Ascending aorta (tissue), 2 donors: ENCODE results near the gene COLGALT1. TPM values are rescaled to one million over a fixed set of nuclear protein-coding genes. Genes with fewer than 3 reads are reported as not detected.
A peak's percentile ranks its signal among the peaks of the same experiment; 100 is the strongest.
"Not testable (repeated sequence)": the region's sequence is repeated elsewhere in the genome, so short reads cannot be mapped to it uniquely, and the experiment has no call there.

ENCODE experiments used
- DNase-seq, 2 donors: peaks; one replicate each; pipeline ENCODE4 v3.0.0-alpha.2; 2019; ENCODE audit warnings: low spot score in 2 of 2
- H3K27ac ChIP-seq, 2 donors: fragments of 200-600 bp; sonication (generic); one replicate each; pipeline ENCODE4 v1.5.1; 2016 to 2017; ENCODE audit warnings: mild to moderate bottlenecking in 1 of 2
- H3K27me3 ChIP-seq: fragments of 200-600 bp; sonication (generic); one replicate; pipeline ENCODE4 v1.5.1; 2017
- H3K36me3 ChIP-seq, 2 donors: fragments of 200-600 bp; sonication (generic); one replicate each; pipeline ENCODE4 v1.5.1; 2016
- H3K4me1 ChIP-seq, 2 donors: fragments of 200-600 bp; sonication (generic); one replicate each; pipeline ENCODE4 v1.5.1; 2016 to 2017; ENCODE audit warnings: mild to moderate bottlenecking in 1 of 2
- H3K4me3 ChIP-seq, 2 donors: fragments of 200-600 bp; sonication (generic); one replicate each; pipeline ENCODE4 v1.5.1; 2016 to 2017; ENCODE audit warnings: mild to moderate bottlenecking in 1 of 2
- H3K9me3 ChIP-seq, 2 donors: fragments of 200-600 bp; sonication (generic); one replicate each; pipeline ENCODE4 v1.5.1; 2016
- intact Hi-C: fragments of 100-400 bp; cut with DNase I; formaldehyde crosslinking; loops from one replicate; pipeline ENCODE4 v1.15.1; 2023
- total RNA-seq: library from RNA; depleted of rRNA; stranded (reverse); fragments of >200 nt; gene quantifications from one replicate; pipeline ENCODE4 v1.1.0, GENCODE V29; 2016
- TF ChIP-seq, protein P1 (sequence below), 3 experiments: fragments of 200-600 bp in 2 of 3; fragments of 450-650 bp in 1 of 3; sonication (generic) in 2 of 3; IDR thresholded peaks; one replicate each; pipeline ENCODE4 v1.5.1; 2016 to 2019; ENCODE audit warnings: antibody characterized with exemption in 3 of 3, mild to moderate bottlenecking in 1 of 3, moderate library complexity in 1 of 3

The COLGALT1 gene
- 95.4 TPM for total RNA-seq

DNA sequence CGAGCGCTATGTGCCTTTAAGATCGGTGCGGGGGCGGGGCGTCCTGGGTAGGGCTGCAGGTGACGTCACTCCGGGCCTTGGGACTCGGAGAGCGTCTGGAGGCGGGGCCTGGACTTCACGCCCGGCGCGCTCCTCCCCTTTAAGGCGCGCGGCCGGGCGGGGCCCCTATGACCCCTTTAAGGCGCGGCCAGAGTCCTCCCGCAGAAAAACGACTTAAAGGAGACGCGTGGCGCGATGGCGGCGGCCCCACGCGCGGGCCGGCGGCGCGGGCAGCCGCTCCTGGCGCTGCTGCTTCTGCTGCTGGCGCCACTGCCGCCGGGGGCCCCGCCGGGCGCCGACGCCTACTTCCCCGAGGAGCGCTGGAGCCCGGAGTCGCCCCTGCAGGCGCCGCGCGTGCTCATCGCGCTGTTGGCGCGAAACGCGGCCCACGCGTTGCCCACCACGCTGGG lies at the start of gene COLGALT1:
TSS of gene COLGALT1 (plus strand) at position 170 of the 449 bp plus-strand sequence. CDS start at position 235, 65 bp downstream.
- H3K4me1 ChIP-seq = peaks cover 0 to 9% of the 10 kb centered on the region in 2 donors
- DNase-seq = peak; percentile 95 to 99
- no peaks in the 10 kb centered on the region for H3K27me3 ChIP-seq
- intact Hi-C loops = loop anchor here (1.0 to 5.0 kb wide), 4 partner anchors 43 to 302 kb away; partner anchors contain the start of gene RPL18A
- peaks cover 15 to 16% of the 10 kb centered on the region in 2 donors for H3K36me3 ChIP-seq
- no peaks in the 10 kb centered on the region for H3K9me3 ChIP-seq
- H3K27ac ChIP-seq = peak within 1 kb of the TSS; percentile 57 to 60
- TF ChIP-seq, protein P1, sequence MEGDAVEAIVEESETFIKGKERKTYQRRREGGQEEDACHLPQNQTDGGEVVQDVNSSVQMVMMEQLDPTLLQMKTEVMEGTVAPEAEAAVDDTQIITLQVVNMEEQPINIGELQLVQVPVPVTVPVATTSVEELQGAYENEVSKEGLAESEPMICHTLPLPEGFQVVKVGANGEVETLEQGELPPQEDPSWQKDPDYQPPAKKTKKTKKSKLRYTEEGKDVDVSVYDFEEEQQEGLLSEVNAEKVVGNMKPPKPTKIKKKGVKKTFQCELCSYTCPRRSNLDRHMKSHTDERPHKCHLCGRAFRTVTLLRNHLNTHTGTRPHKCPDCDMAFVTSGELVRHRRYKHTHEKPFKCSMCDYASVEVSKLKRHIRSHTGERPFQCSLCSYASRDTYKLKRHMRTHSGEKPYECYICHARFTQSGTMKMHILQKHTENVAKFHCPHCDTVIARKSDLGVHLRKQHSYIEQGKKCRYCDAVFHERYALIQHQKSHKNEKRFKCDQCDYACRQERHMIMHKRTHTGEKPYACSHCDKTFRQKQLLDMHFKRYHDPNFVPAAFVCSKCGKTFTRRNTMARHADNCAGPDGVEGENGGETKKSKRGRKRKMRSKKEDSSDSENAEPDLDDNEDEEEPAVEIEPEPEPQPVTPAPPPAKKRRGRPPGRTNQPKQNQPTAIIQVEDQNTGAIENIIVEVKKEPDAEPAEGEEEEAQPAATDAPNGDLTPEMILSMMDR (IDR thresholded peaks at IDR 0.05) = peak in 1 of 3 experiments; percentile 24
- peak within 1 kb of the TSS; percentile 93 to 96 for H3K4me3 ChIP-seq

DNA sequence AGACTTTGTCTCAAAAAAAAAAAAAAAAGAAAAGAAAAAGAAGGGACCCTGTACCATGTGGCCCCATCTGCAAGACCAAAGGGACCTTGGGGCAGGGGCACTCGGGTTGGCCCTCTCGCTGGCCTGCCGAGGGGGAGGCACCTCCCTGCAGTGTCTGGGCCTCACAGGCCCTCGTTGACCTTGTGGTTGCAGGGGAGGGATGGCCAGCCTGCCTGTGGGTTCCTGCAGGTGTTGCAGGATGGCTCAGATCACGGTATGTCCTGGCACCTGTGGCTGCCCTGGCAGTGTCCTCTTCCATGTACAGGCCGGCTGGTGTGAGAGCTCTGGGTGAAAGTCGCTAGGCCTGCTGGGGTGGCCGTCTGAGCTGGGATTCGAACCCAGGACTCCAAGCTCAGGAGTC lies 48.7 kb upstream of the COLGALT1 start:
- intact Hi-C loops = no loop called here
- no peak overlapping the region for H3K27ac ChIP-seq
- peaks cover 0 to 3% of the 10 kb centered on the region in 2 donors for H3K36me3 ChIP-seq
- TF ChIP-seq, protein P1 (IDR thresholded peaks at IDR 0.05) = no peak
- no peak overlapping the region for H3K4me3 ChIP-seq
- peaks cover 5 to 7% of the 10 kb centered on the region in 2 donors for H3K4me1 ChIP-seq
- H3K27me3 ChIP-seq = no peaks in the 10 kb centered on the region
- H3K9me3 ChIP-seq = no peaks in the 10 kb centered on the region
- no peak for DNase-seq

- H3K27me3 ChIP-seq, H3K9me3 ChIP-seq, H3K4me3 ChIP-seq, DNase-seq, H3K36me3 ChIP-seq, H3K27ac ChIP-seq, intact Hi-C loops: not testable (repeated sequence)
- peaks cover 5 to 14% of the 10 kb centered on the region in 2 donors for H3K4me1 ChIP-seq
These were observed 46.9 kb upstream of the COLGALT1 start for GRCh38 chr19:17508558-17508933.

DNA sequence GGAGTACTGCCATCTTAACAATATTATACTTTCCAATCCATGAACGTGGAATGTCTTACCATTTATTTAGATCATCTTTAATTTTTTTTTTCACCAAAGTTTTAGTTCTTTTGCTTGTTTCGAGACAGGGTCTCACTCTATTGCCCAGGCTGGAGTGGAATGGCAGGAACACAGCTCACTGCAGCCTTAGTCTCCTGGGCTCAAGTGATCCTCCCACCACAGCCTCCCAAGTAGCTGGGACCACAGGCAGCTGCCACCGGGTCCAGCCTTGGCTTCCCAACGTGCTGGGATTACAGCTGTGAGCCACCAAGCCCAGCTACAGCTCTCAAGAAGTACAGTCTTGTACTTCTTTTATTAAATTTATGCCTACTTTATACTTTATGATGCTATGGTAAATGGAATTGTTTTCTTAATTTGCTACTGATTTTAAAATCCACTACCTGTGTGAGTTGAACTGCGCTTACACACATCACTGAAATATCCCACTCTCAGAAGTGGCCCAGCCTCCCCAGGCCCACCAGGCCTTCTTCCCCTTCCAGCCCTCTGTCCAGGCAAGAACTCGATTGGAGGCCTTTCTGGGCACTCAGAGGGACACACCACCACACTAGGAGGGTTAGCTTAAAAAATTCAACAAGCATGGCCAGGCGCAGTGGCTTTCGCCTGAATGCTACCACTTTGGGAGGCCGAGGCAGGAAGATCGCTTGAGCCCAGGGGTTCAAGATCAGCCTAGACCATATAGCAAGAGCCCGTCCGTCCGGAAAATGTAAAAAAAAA lies 45.0 kb upstream of the COLGALT1 start:
- Histone ChIP-seq H3K27me3 (no peaks in the 10 kb centered on the region), H3K36me3 (no peaks in the 10 kb centered on the region), H3K4me1 (peaks cover 5 to 14% of the 10 kb centered on the region in 2 donors), H3K4me3 (peak overlapping the region; percentile 85 to 97), H3K27ac (peak overlapping the region; percentile 92 to 97), H3K9me3 (no peaks in the 10 kb centered on the region)
- intact Hi-C loops = loop anchor here (5.0 kb wide), 1 partner anchor 347 kb away; the partner anchor contains the start of gene RPL18A
- TF ChIP-seq, protein P1 (IDR thresholded peaks at IDR 0.05) = no peak
- DNase-seq = no peak

GRCh38 chr19:17511724-17512573 lies 43.5 kb upstream of the COLGALT1 start:
- DNase-seq = peak; percentile 43 to 91
- Histone ChIP-seq H3K9me3 (no peaks in the 10 kb centered on the region), H3K27ac (peak overlapping the region; percentile 92 to 97), H3K27me3 (no peaks in the 10 kb centered on the region), H3K4me1 (peaks cover 5 to 14% of the 10 kb centered on the region in 2 donors), H3K36me3 (peaks cover 6 to 12% of the 10 kb centered on the region in 2 donors), H3K4me3 (peak overlapping the region; percentile 85 to 97)
- intact Hi-C loops = loop anchor here (1.0 to 5.0 kb wide), 3 partner anchors 43 to 345 kb away; partner anchors contain the start of genes COLGALT1 and RPL18A
- TF ChIP-seq, protein P1 (IDR thresholded peaks at IDR 0.05) = peak in 2 of 3 experiments; percentile 15 to 20
